ENCODE measurements around the gene NTM. TPM values are rescaled to one million over a fixed set of nuclear protein-coding genes. Genes with fewer than 3 reads are reported as not detected.

Gene NTM
- total RNA-seq, 1 experiment from 2014 or later: not detected

DNA sequence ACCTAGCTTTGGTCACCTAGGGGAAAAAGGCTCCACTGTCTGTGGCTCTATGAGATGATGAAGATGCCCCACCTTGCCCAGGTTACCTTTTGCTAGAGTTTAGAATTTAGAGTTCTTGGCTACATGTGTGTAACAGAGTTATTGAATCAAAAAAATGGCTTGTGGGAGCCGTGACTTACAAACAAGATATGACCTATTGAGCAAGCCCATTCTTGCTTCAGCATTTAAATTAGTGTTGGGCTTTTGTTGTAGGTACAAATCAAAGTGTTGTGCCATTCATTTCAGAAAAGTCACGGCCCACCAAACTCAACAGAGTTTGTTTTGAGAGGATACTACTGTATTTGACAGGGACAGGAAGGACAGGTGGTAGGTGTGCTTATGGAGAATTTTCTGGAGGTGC is 768.8 kb downstream of the NTM start:
- POLR2A ChIA-PET: no interaction called here
- Histone ChIP-seq H3K36me3 (ENCODE audit: control insufficient read depth in 1 of 2, insufficient read depth in 2 of 2, low read length in 2 of 2) (no peaks in the 10 kb centered on the region), H3K9me2 (ENCODE audit: insufficient read depth) (no peaks in the 10 kb centered on the region), H3K27me3 (ENCODE audit: insufficient read depth, low read length) (no peaks in the 10 kb centered on the region), H2AFZ (ENCODE audit: low read depth, low read length, poor library complexity, severe bottlenecking) (no peak overlapping the region), H4K20me1 (ENCODE audit: insufficient read depth) (no peaks in the 10 kb centered on the region), H3K4me3 (replicated peaks in 1 of 2; ENCODE audit: low read depth in 1 of 2, low read length in 2 of 2) (no peak overlapping the region), H3K79me2 (ENCODE audit: insufficient read depth, low read length) (no peaks in the 10 kb centered on the region), H3K27ac (ENCODE audit: low read depth, low read length) (no peak overlapping the region), H3K9ac (ENCODE audit: low read length) (no peak overlapping the region), H3K4me2 (ENCODE audit: low read length) (no peak overlapping the region), H3K4me1 (ENCODE audit: control insufficient read depth in 1 of 2, insufficient read depth in 2 of 2, low read length in 2 of 2) (no peaks in the 10 kb centered on the region), H3K9me3 (ENCODE audit: control insufficient read depth in 1 of 2, insufficient read depth in 1 of 2, low read depth in 1 of 2, low read length in 2 of 2) (peaks cover 0 to 40% of the 10 kb centered on the region in 2 experiments; a peak in 2 of 4 replicates)
- no TSS peak for BruUV-seq (replicated peaks)
- CTCF ChIA-PET: no interaction called here
- DNase-seq (ENCODE audit: low read depth, low spot score) (no peak), ATAC-seq (no peak)
- intact Hi-C loops (cut with micrococcal nuclease): no loop called here
- TF ChIP-seq EGR1 (IDR thresholded peaks at IDR 0.05; ENCODE audit: low read depth) (no peak), ATF3 (IDR thresholded peaks at IDR 0.05) (no peak), ELF1 (IDR thresholded peaks at IDR 0.05; ENCODE audit: borderline replicate concordance, low read depth) (no peak), REST (IDR thresholded peaks at IDR 0.05; ENCODE audit: low read depth) (no peak), RAD21 (IDR thresholded peaks at IDR 0.05; ENCODE audit: low read depth) (no peak), CEBPB (IDR thresholded peaks at IDR 0.05; ENCODE audit: low read depth) (no peak), MAX (IDR thresholded peaks at IDR 0.05) (no peak), CTCF (IDR thresholded peaks at IDR 0.05 in 2 of 3, conservative IDR thresholded peaks at IDR 0.05 in 1 of 3; ENCODE audit: borderline replicate concordance in 1 of 3, insufficient read depth in 1 of 3, low read depth in 2 of 3, low read length in 2 of 3) (no peak), ZNF274 (IDR thresholded peaks at IDR 0.05; ENCODE audit: low read depth, low read length) (no peak), ZFX (IDR thresholded peaks at IDR 0.05) (no peak), POLR2AphosphoS5 (IDR thresholded peaks at IDR 0.05; ENCODE audit: low read depth, low read length) (no peak), POLR2A (IDR thresholded peaks at IDR 0.05; ENCODE audit: borderline replicate concordance, extremely low read depth, insufficient read depth, insufficient read length) (no peak), YY1 (IDR thresholded peaks at IDR 0.05; ENCODE audit: extremely low read depth, insufficient replicate concordance, low read depth, low read length) (no peak)
- TF ChIP-seq, protein P1, sequence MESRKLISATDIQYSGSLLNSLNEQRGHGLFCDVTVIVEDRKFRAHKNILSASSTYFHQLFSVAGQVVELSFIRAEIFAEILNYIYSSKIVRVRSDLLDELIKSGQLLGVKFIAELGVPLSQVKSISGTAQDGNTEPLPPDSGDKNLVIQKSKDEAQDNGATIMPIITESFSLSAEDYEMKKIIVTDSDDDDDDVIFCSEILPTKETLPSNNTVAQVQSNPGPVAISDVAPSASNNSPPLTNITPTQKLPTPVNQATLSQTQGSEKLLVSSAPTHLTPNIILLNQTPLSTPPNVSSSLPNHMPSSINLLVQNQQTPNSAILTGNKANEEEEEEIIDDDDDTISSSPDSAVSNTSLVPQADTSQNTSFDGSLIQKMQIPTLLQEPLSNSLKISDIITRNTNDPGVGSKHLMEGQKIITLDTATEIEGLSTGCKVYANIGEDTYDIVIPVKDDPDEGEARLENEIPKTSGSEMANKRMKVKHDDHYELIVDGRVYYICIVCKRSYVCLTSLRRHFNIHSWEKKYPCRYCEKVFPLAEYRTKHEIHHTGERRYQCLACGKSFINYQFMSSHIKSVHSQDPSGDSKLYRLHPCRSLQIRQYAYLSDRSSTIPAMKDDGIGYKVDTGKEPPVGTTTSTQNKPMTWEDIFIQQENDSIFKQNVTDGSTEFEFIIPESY (IDR thresholded peaks at IDR 0.05; ENCODE audit: extremely low read depth, insufficient replicate concordance, low read length): no peak
- RAD21 ChIA-PET (ENCODE audit: low non-redundant PET in 1 of 2, low total read pairs in 2 of 2, uncharacterized antibody in 2 of 2, unreplicated experiment in 2 of 2): no interaction called here

All from HCT116 (cell line).